Caki2 (cell line): ENCODE results near the gene HCN3. TPM values are rescaled to one million over a fixed set of nuclear protein-coding genes. Genes with fewer than 3 reads are reported as not detected.
"Not testable (repeated sequence)": the region's sequence is repeated elsewhere in the genome, so short reads cannot be mapped to it uniquely, and the experiment has no call there.

ENCODE experiments used
- DNase-seq: peaks from one replicate; pipeline ENCODE4 v3.0.0-alpha.2; 2015; ENCODE audit warnings: low read depth
- in situ Hi-C: cut with HindIII; loops from 2 replicates; pipeline ENCODE4 v1.10.0; 2016; ENCODE audit warnings: low sequenced_read_pairs, low pct_unique_long_range_greater_than_20kb, mixed read lengths
- total RNA-seq: library from RNA; depleted of rRNA; stranded (reverse); fragments of >200 nt; shearing (Covaris generic); gene quantifications from 2 replicates; pipeline ENCODE4 v1.2.3, GENCODE V29; 2014; ENCODE audit warnings: low replicate concordance; rRNA removed

Gene HCN3
- total RNA-seq, 1 experiment from 2014 or later: 0.84 TPM

DNA sequence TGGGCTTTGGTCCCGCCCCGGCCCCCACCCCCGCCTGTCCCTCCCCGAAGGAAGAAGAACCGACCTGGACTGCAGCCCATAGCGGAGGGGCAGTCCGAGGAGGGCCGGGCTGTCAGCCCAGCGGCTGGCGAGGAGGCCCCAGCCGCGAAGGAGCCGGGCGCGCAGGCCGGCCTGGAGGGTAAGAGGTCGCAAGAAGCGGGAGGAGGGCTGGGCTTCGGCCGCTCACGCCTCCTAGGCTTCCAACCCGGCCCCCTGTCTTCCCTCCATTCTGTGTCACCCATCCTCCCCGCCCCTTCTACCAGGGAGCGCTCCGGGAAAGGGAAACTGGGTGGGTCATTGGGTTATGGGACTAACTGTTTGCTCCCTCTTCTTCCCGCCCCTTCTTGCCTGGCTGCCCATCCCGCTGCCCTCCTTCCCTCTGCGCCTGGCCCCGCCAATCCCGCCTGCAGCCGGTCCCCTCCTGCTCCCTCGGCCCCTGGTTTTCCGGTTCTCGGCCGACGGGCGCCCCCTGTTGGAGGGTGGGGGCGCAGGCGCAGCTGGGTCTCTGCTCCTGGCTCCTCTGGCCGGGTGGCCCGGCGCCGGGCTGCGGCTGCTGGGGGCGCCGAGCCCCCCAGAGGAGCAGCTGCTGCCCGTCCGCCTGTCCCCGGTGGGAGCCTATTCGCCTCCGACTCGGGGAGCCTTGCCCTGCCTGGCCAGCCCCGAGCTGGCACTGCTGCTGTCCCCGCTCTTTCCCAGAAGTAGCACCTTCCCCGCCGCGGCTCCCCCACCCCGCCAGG lies 45.9 kb downstream of the HCN3 start:
- peak; percentile 99 for DNase-seq
- in situ Hi-C loops: no loop called here

DNA sequence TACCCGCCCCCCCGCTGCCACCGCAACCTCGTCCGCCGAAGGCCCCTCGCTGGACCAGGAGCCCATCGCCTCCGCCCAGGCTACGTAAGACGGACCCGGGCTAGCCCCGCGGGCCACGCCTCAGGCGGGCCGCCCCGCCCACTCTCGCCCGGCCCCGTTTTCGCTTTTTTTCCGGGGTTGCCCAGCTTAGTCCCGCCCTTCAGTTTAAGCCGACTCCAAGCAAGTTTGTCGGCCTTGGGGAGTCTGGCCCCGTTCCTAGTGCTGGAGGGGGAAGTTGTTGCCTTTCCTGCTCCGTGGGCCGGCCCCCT lies 46.4 kb downstream of the HCN3 start:
- peak; percentile 95 for DNase-seq
- in situ Hi-C loops: no loop called here

DNA sequence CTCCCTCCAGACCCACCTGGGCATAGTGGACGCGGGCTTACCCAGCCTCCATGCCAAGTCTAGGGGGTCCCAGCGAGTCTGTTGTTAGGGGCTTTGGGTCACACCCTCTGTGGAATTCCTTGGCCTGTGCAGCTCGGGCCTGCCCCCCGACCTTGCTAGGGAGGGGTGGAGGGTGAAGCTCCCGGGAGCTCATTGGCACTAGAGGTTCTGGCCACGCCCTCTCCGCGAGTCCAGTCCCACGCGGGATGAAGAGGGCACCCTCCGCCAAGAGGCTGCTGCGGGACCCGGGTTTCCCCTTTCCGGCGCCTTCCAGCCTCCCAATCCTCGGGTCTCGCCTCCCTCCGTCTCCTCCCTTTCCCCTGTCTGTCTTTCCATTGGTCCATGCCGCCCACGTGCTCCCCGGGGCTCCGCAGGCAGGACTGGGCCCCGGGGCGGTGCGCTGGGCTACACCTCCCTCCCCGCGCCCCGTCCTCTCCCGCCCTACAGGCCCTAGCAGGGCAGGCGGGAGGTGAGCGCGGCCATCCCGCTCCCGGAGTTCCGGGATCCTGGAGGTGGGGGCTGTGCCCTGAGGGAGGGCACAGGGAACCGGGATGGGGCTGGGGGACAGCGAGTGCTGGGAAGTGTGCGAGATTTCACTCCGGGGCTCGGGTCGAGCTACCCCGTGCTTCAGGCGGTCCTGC lies 46.9 kb downstream of the HCN3 start:
- in situ Hi-C loops: no loop called here
- peak; percentile 99 for DNase-seq

DNA sequence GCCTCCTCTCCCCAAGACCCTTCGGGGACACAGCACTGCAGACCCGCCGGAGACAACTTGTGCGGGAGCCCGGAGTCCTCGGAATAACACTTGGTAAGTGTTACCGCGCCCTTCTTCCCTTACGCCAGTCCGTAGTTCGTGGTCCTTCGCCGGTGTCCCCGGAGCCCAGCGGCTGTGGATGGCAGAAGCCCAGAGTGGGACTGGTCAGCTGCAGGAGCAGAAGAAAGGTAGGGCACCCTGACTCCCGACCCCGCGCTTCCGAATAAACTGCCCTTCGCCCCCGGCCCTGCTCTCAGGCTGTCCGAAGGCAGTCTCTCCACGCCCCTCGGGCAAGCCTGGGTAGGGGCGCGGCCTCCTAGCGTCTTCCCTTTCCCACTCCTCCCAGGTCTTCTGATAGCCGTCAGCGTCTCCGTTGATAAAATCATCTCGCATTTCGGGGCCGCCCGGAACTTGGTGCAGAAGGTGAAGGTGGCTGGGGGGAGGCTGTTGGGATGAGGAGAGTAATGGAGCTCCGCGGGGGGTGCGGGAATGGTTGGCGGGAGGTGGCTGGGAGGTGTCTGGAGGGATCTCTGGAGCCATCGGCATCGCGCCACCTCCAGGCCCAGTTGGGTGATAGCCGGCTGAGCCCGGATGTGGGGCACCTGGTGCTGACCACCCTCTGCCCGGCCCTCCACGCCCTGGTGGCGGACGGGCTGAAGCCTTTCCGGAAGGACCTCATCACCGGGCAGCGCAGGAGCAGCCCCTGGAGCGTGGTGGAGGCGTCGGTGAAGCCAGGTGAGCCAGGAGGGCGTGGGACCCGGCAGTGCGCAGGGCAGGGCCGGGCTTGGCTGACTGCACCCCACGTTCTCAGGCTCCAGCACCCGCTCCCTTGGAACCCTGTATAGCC lies 47.7 kb downstream of the HCN3 start:
- in situ Hi-C loops: no loop called here
- DNase-seq: peak; percentile 64

DNA sequence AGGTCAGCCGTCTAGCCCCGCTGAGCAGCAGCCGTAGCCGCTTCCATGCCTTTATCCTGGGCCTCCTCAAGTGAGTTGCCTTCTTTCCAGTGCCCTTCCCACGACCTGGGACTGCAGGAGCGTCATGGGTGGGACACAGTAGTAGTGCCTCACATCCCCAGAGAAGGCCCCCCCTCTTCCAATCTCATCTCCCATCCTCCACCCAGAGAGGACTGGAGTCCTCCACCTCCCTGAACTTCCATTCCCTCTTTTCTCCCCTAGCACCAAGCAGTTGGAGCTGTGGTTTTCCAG lies 48.3 kb downstream of the HCN3 start:
- in situ Hi-C loops: no loop called here

DNA sequence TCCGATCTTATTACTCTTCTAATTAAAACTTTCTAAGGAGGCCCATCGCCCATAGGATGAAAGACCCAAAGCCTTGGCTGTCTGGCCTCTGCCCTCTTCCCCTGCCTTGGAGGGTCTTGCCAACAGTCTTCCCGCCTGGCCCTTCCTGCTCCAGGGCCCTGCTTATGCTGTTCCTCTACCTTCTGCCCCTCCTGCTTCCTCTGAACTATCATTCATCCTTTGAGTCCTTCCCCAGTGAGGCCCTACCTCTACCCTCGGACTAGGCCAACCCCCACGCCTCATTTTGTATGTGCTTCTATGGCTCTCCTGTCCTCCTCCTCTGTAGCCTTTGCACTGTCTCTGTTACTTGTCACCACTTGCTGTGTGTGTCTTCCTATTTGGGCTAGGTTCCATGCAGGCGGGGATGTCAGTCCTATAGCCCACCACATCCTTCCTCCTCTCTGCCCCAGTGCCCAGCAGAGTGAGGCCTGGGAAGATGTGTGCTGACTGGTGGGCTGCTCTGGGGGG lies 48.8 kb downstream of the HCN3 start:
- in situ Hi-C loops: no loop called here
- no peak for DNase-seq

More for the DNA sequence above, 48.3 kb downstream of the HCN3 start:
- DNase-seq: no peak

DNA sequence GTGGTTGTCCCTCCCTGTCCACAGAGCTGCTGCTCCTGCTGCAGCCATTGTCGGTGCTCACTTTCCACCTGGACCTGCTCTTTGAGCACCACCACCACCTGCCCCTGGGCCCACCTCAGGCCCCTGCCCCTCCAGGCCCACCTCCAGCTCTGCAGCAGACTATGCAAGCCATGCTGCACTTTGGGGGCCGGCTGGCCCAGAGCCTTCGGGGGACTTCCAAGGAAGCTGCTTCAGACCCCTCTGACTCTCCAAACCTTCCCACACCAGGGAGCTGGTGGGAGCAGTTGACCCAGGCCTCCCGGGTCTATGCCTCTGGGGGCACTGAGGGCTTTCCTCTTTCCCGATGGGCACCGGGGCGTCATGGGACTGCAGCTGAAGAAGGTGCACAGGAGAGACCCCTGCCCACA lies 49.4 kb downstream of the HCN3 start:
- in situ Hi-C loops: no loop called here

DNA sequence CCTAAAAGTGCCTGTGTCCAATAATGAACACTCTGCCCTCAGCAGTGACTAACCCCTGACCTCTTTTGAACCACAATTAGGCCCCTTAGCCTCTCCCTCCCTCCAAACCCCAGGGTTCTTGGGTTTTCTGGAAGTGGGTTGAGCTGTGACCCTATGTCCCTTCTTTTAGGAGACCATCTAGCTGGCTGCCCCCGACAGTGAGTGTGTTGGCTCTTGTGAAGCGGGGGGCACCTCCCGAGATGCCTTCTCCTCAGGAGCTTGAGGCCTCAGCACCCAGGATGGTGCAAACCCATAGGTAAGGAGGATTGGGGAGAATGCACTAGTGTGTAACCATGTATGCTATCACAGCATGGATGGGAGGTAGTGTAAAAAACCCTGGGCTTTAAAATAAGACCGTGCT lies 50.7 kb downstream of the HCN3 start:
- no peak for DNase-seq
- in situ Hi-C loops: no loop called here

More for the DNA sequence above, 49.4 kb downstream of the HCN3 start:
- no peak for DNase-seq

DNA sequence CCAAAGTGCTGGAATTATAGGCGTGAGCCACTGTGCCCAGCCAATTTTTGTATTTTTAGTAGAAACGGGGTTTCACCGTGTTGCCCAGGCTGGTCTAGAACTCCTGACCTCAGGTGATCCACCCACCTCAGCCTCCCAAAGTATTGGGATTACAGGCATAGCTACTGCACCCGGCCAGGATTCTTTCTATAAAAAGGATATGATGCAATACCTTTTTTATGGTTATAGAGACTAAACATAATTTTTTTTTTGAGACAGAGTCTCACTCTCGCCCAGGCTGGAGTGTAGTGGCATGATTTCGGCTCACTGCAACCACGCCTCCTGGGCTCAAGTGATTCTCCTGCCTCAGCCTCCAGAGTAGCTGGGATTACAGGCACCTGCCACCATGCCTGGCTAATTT lies 51.6 kb downstream of the HCN3 start:
- not testable (repeated sequence) for DNase-seq

DNA sequence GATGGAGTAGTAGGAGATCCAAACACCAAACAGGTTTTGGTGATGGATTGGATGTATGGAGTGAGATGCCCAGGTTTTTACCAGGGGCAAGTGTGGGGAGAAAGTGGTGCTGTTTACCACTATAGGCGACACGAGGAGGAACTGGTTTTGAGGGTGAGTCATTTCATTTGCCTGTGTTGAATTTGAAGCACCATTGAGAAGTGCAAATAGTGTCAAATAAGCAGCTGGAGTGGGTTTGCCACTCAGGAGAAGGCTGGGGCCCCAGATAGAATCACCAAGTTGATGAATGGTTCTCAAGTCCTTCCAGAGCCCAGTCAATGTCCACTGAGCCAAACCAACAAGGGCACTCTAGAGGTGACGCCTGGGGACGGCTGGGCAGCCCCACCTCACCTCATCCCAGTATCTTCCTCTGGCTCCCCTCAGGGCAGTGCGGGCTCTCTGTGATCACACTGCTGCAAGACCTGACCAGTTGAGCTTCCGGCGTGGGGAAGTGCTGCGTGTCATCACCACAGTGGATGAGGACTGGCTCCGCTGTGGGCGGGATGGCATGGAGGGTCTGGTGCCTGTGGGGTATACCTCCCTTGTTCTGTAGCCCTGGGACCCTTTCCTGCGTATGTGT lies 52.8 kb downstream of the HCN3 start:
- in situ Hi-C loops: no loop called here
- DNase-seq: no peak

More for the DNA sequence above, 51.6 kb downstream of the HCN3 start:
- in situ Hi-C loops: not testable (repeated sequence)

DNA sequence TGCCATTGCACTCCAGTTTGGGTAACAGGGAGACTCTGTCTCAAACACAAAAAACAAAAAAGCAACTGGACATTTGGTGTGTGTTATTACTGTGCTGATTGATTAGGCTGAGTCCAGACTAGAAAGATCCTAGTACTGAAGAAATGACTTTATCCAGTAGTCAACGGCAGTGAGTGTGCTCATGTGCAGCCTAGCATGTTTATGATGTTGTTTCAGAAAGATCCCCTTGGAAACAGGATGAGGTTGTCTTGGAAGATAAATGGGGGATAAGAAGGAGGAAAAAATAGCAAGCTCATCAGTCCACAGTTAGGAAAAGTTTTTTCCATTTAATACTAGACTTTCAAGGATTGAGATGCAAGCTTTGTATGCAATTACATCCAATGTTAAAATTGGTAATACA lies 57.7 kb downstream of the HCN3 start:
- peak; percentile 20 for DNase-seq
- in situ Hi-C loops: no loop called here

Other genes starting within 250 kb of the HCN3 start
- not detected in 2 replicates for gene DCST2, start 243.7 kb upstream of the HCN3 start, total RNA-seq
- gene DCST1, start 243.6 kb upstream of the HCN3 start, total RNA-seq: not detected in 2 replicates
- 102 and 125 TPM in 2 replicates for gene ADAM15, start 226.1 kb upstream of the HCN3 start, total RNA-seq
- 22.3 and 38.5 TPM in 2 replicates for gene EFNA4, start 213.7 kb upstream of the HCN3 start, total RNA-seq
- gene EFNA3, start 198.6 kb upstream of the HCN3 start, total RNA-seq: 9.1 and 10.0 TPM in 2 replicates
- gene EFNA1, start 149.6 kb upstream of the HCN3 start, total RNA-seq: 2.5 and 19.2 TPM in 2 replicates
- gene SLC50A1, start 141.6 kb upstream of the HCN3 start, total RNA-seq: 46.9 and 54.7 TPM in 2 replicates
- 171 and 198 TPM in 2 replicates for gene DPM3, start 136.9 kb upstream of the HCN3 start, total RNA-seq
- 271 and 341 TPM in 2 replicates for gene KRTCAP2, start 104.2 kb upstream of the HCN3 start, total RNA-seq
- gene TRIM46, start 103.6 kb upstream of the HCN3 start, total RNA-seq: not detected in 2 replicates
- gene THBS3, start 69.6 kb upstream of the HCN3 start, total RNA-seq: 20.5 and 28.3 TPM in 2 replicates
- 152 and 172 TPM in 2 replicates for gene MTX1, start 68.8 kb upstream of the HCN3 start, total RNA-seq
- 4.3 and 7.1 TPM in 2 replicates for gene ENTREP3, start 22.0 kb upstream of the HCN3 start, total RNA-seq
- gene SCAMP3, start 15.1 kb upstream of the HCN3 start, total RNA-seq: 52.5 and 77.8 TPM in 2 replicates
- 30.8 and 32.8 TPM in 2 replicates for gene CLK2, start 4.0 kb upstream of the HCN3 start, total RNA-seq
- not detected in 2 replicates for gene PKLR, start 24.0 kb downstream of the HCN3 start, total RNA-seq
- gene FDPS, start 31.4 kb downstream of the HCN3 start, total RNA-seq: 239 and 330 TPM in 2 replicates
- gene RUSC1, start 43.4 kb downstream of the HCN3 start, total RNA-seq: 22.6 and 24.3 TPM in 2 replicates